ENCODE results near the gene CSPG4. TPM values are rescaled to one million over a fixed set of nuclear protein-coding genes. Genes with fewer than 3 reads are reported as not detected.

The CSPG4 gene
- total and polyA plus RNA-seq, 2 of the 13 experiments (the other 11 are each of a cell fraction or from before 2014, with no cell fraction given) = 0.01 to 0.04 TPM

GRCh38 chr15:75639709-75640482 is 72.8 kb downstream of the CSPG4 start, which contains the start of gene IMP3 (continued):
- TF ChIP-seq, protein P1, sequence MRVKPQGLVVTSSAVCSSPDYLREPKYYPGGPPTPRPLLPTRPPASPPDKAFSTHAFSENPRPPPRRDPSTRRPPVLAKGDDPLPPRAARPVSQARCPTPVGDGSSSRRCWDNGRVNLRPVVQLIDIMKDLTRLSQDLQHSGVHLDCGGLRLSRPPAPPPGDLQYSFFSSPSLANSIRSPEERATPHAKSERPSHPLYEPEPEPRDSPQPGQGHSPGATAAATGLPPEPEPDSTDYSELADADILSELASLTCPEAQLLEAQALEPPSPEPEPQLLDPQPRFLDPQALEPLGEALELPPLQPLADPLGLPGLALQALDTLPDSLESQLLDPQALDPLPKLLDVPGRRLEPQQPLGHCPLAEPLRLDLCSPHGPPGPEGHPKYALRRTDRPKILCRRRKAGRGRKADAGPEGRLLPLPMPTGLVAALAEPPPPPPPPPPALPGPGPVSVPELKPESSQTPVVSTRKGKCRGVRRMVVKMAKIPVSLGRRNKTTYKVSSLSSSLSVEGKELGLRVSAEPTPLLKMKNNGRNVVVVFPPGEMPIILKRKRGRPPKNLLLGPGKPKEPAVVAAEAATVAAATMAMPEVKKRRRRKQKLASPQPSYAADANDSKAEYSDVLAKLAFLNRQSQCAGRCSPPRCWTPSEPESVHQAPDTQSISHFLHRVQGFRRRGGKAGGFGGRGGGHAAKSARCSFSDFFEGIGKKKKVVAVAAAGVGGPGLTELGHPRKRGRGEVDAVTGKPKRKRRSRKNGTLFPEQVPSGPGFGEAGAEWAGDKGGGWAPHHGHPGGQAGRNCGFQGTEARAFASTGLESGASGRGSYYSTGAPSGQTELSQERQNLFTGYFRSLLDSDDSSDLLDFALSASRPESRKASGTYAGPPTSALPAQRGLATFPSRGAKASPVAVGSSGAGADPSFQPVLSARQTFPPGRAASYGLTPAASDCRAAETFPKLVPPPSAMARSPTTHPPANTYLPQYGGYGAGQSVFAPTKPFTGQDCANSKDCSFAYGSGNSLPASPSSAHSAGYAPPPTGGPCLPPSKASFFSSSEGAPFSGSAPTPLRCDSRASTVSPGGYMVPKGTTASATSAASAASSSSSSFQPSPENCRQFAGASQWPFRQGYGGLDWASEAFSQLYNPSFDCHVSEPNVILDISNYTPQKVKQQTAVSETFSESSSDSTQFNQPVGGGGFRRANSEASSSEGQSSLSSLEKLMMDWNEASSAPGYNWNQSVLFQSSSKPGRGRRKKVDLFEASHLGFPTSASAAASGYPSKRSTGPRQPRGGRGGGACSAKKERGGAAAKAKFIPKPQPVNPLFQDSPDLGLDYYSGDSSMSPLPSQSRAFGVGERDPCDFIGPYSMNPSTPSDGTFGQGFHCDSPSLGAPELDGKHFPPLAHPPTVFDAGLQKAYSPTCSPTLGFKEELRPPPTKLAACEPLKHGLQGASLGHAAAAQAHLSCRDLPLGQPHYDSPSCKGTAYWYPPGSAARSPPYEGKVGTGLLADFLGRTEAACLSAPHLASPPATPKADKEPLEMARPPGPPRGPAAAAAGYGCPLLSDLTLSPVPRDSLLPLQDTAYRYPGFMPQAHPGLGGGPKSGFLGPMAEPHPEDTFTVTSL (CRISPR knock-in tag; IDR thresholded peaks at IDR 0.05; ENCODE audit: borderline replicate concordance) = no peak
- TF ChIP-seq SALL2 (CRISPR knock-in tag; IDR thresholded peaks at IDR 0.05) (peak; percentile 89), IRX3 (CRISPR knock-in tag; IDR thresholded peaks at IDR 0.05; ENCODE audit: borderline replicate concordance, low read depth) (peak; percentile 87; the same call in 1 of the 2 replicates), GLI4 (CRISPR knock-in tag; IDR thresholded peaks at IDR 0.05; ENCODE audit: borderline replicate concordance) (peak; percentile 71; the same call in 1 of the 2 replicates), POLR2A (IDR thresholded peaks at IDR 0.05; ENCODE audit: insufficient read depth in 1 of 2, low read depth in 2 of 2, low read length in 2 of 2) (peak in 1 of 2 experiments; percentile 99; a peak in 2 of 4 replicates), SMAD3 (CRISPR knock-in tag; IDR thresholded peaks at IDR 0.05) (peak; percentile 15; the same call in 1 of the 2 replicates), NFYB (CRISPR knock-in tag; IDR thresholded peaks at IDR 0.05) (peak; percentile 95), POLR2AphosphoS5 (IDR thresholded peaks at IDR 0.05; ENCODE audit: low read depth, low read length) (peak; percentile 97), PITX1 (CRISPR knock-in tag; IDR thresholded peaks at IDR 0.05) (peak; percentile 72), CHD4 (IDR thresholded peaks at IDR 0.05; ENCODE audit: borderline replicate concordance, low read length) (no peak; the same call in 1 of the 2 replicates), ZBTB3 (CRISPR knock-in tag; IDR thresholded peaks at IDR 0.05; ENCODE audit: borderline replicate concordance, low read depth) (0 out of 2 replicates have a peak, but pooled peaks have one; percentile 90), ZNF17 (CRISPR knock-in tag; IDR thresholded peaks at IDR 0.05) (no peak), SOX13 (IDR thresholded peaks at IDR 0.05) (no peak; the same call in 1 of the 2 replicates), SOX13 (CRISPR knock-in tag; conservative IDR thresholded peaks at IDR 0.05 in 1 of 2, IDR thresholded peaks at IDR 0.05 in 1 of 2) (peak in 1 of 2 experiments; percentile 27; a peak in 2 of 4 replicates), CREB1 (IDR thresholded peaks at IDR 0.05) (peak; percentile 64), CREB1 (CRISPR knock-in tag; IDR thresholded peaks at IDR 0.05) (no peak; the same call in 1 of the 2 replicates), GTF2F1 (IDR thresholded peaks at IDR 0.05; ENCODE audit: low read length) (no peak), SRF (IDR thresholded peaks at IDR 0.05; ENCODE audit: low read depth, low read length) (no peak), STAG1 (CRISPR knock-in tag; IDR thresholded peaks at IDR 0.05) (no peak), RFX1 (IDR thresholded peaks at IDR 0.05) (no peak), ZSCAN29 (CRISPR knock-in tag; conservative IDR thresholded peaks at IDR 0.05) (no peak; the same call in 1 of the 2 replicates)
- TF ChIP-seq, protein P2, sequence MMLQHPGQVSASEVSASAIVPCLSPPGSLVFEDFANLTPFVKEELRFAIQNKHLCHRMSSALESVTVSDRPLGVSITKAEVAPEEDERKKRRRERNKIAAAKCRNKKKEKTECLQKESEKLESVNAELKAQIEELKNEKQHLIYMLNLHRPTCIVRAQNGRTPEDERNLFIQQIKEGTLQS (CRISPR knock-in tag; IDR thresholded peaks at IDR 0.05) = 0 out of 2 replicates have a peak, but pooled peaks have one; percentile 39
- TF ChIP-seq, protein P3, sequence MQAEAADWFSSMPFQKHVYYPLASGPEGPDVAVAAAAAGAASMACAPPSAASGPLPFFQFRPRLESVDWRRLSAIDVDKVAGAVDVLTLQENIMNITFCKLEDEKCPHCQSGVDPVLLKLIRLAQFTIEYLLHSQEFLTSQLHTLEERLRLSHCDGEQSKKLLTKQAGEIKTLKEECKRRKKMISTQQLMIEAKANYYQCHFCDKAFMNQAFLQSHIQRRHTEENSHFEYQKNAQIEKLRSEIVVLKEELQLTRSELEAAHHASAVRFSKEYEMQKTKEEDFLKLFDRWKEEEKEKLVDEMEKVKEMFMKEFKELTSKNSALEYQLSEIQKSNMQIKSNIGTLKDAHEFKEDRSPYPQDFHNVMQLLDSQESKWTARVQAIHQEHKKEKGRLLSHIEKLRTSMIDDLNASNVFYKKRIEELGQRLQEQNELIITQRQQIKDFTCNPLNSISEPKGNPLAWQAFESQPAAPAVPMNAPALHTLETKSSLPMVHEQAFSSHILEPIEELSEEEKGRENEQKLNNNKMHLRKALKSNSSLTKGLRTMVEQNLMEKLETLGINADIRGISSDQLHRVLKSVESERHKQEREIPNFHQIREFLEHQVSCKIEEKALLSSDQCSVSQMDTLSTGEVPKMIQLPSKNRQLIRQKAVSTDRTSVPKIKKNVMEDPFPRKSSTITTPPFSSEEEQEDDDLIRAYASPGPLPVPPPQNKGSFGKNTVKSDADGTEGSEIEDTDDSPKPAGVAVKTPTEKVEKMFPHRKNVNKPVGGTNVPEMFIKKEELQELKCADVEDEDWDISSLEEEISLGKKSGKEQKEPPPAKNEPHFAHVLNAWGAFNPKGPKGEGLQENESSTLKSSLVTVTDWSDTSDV (CRISPR knock-in tag; IDR thresholded peaks at IDR 0.05) = peak; percentile 94; the same call in 1 of the 2 replicates

Measured in HepG2 (cell line).